HUES64 (cell line): ENCODE data around the gene TFF2. TPM values are rescaled to one million over a fixed set of nuclear protein-coding genes. Genes with fewer than 3 reads are reported as not detected.

Experiments
- H3K27ac ChIP-seq: 2 replicates; pipeline ENCODE4 v1.7.0; 2013; ENCODE audit warnings: low read depth, low read length, inconsistent platforms
- H3K27me3 ChIP-seq: 2 replicates; pipeline ENCODE4 v1.6.1; 2013; ENCODE audit warnings: mild to moderate bottlenecking, low read length; ENCODE audit not compliant: insufficient read depth
- H3K36me3 ChIP-seq: 2 replicates; pipeline ENCODE4 v1.6.1; 2013; ENCODE audit warnings: mild to moderate bottlenecking, low read length; ENCODE audit not compliant: insufficient read depth
- H3K4me1 ChIP-seq: 2 replicates; pipeline ENCODE4 v1.6.1; 2013; ENCODE audit warnings: mild to moderate bottlenecking, low read length, moderate library complexity; ENCODE audit not compliant: insufficient read depth
- H3K4me3 ChIP-seq: 2 replicates; pipeline ENCODE4 v1.5.1; 2013; ENCODE audit warnings: mild to moderate bottlenecking, low read length, moderate library complexity
- H3K9ac ChIP-seq: 2 replicates; pipeline ENCODE4 v1.6.1; 2013; ENCODE audit warnings: mild to moderate bottlenecking, low read depth, low read length
- H3K9me3 ChIP-seq: 2 replicates; pipeline ENCODE4 v1.6.1; 2013; ENCODE audit warnings: low read depth, low read length; ENCODE audit not compliant: insufficient read depth
- WGBS: fragments of 150-250, 120-280 bp; methylation state at CpG from one replicate; pipeline ENCODE4 v1.1.7; 2013; ENCODE audit warnings: missing lambda C conversion rate; 5-methylcytosine and 5-hydroxymethylcytosine counted together
- polyA plus RNA-seq, 2 experiments: library from polyadenylated mRNA; stranded (reverse); fragments of 50-300 nt; gene quantifications; one replicate each; pipeline ENCODE4 v1.2.3, GENCODE V29; 2013

TFF2 gene, protein sequence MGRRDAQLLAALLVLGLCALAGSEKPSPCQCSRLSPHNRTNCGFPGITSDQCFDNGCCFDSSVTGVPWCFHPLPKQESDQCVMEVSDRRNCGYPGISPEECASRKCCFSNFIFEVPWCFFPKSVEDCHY
- polyA plus RNA-seq (2013, experiment 1 of 2): not detected
- polyA plus RNA-seq (2013, experiment 2 of 2): not detected

DNA sequence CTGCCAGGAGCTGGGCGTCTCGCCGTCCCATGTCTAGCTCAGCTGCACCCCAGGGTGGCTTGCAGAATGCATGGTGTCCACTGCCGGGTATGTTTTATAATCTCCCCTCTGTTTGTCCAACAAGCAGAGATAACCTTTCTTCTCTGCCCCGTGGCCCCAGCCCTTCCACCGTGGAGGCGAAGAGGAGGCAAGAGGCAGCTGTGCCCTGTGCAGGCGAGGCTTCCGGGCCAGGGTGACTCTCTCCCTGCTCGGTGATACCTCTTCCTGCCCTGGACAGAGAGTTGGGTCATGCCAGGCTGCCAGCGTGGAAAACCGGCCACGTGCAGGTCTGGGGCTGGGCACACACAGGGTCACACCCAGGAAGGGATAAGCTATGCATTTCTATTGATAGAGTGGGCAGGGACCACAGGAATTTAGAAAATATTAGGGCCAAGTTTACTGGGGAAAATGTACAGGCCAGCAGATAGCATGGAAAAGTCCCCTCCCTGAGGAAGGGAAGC, at the start of gene TFF2:
Gene TFF2, minus strand, starts transcription at position 68 of the 500 bp plus-strand sequence. Its CDS starts 37 bp downstream, at position 31.
- H3K36me3 ChIP-seq: no peaks in the 10 kb centered on the region
- no peaks in the 10 kb centered on the region for H3K4me1 ChIP-seq
- H3K9me3 ChIP-seq: no peaks in the 10 kb centered on the region
- H3K27ac ChIP-seq: no peak within 1 kb of the TSS
- H3K9ac ChIP-seq: no peak within 1 kb of the TSS
- no peak within 1 kb of the TSS for H3K4me3 ChIP-seq
- H3K27me3 ChIP-seq: no peaks in the 10 kb centered on the region
- 94% methylated on average over 13 of the region's 13 CpGs for WGBS

DNA sequence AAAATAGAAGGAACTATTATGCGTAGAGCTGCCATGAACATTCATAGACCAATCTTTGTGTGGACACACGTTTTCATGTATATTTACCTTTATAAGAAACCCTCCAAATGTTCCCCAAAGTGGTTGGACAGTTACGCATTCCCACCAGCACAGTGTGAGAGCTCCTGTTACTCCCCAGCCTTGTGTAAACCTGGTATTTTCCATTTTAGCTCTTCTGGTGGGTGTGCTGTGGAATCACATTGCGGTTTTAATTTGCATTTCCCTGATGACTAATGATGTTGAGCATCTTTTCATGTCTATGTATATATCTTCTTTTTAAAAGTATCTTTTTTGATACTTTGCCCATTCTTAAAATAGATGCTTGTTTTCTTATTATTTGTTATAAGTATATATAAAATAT, 49.7 kb upstream of the TFF2 start:
- 0 out of 2 replicates have a peak, but pooled peaks cover 6% of the 10 kb centered on the region for H3K4me1 ChIP-seq
- peaks cover 8% of the 10 kb centered on the region for H3K9me3 ChIP-seq
- no peak overlapping the region for H3K4me3 ChIP-seq
- no peaks in the 10 kb centered on the region for H3K36me3 ChIP-seq
- H3K9ac ChIP-seq: no peak overlapping the region
- 87% methylated on average over 3 of the region's 4 CpGs for WGBS
- H3K27me3 ChIP-seq: no peaks in the 10 kb centered on the region
- H3K27ac ChIP-seq: no peak overlapping the region

DNA sequence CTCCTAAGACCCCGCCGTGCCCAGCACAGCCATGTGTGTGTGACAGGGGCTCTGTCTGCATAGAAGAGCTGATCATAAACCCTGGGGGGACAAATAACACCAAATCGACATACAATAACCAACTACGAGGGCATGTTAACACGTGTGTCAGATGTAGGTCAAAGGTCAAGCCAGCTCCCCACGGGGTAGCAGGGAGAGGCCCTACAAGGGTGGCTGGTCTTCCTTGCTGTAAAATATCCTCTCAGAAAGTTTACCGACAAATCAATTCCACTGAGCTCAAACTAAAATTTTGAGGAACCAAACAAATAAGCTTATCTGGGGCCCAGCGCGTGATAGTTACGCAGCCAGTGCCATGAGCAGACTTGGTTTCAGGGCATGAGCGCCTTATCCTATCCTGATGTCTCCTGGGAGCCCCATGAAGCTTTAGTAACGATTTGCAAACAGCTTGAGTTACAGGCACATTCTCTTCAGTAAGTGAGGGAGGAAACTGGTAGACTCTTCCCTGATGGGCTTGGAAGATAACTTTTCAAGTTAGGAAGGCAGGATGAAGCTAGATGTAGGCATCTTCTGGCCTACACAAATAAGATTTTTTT, 47.7 kb upstream of the TFF2 start:
- Histone ChIP-seq H3K9ac (no peak overlapping the region), H3K4me3 (no peak overlapping the region), H3K9me3 (peaks cover 8% of the 10 kb centered on the region), H3K27ac (no peak overlapping the region), H3K4me1 (0 out of 2 replicates have a peak, but pooled peaks cover 6% of the 10 kb centered on the region), H3K36me3 (no peaks in the 10 kb centered on the region), H3K27me3 (no peaks in the 10 kb centered on the region)
- 84% methylated on average over 12 of the region's 12 CpGs for WGBS

DNA sequence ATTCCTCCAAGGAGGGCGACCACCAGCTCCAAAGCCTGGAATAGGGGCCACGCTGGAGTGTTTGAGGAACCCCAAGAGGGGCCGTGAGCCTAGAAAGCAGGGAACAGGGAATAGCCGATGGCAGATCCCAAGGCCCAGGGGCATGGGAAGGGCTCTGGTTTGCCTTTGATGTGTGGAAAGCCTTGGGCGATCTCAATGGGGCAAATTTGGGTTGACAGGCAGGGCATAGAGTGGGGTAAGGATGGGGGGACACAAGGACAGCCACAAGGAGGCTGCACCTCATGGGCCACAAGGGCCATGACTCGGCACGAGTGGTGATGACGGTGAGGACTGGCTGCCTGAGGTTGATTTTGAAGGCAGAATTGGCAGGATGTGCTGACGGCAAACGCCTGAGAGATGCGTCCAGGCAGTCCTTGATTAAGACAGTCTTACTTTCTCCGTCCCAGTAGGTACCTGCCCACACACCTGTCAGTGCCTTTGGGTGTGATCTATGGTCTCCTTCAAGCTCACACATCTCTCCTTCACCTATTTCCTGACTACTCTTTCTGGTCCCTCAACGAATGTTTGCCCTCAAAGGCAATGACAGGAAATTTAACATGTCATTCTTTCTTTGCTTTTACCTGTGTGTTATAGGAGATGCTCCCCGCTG, 47.1 kb upstream of the TFF2 start:
- Histone ChIP-seq H3K27ac (no peak overlapping the region), H3K9ac (no peak overlapping the region), H3K4me3 (no peak overlapping the region), H3K4me1 (0 out of 2 replicates have a peak, but pooled peaks cover 6% of the 10 kb centered on the region), H3K27me3 (no peaks in the 10 kb centered on the region), H3K9me3 (peaks cover 8% of the 10 kb centered on the region), H3K36me3 (no peaks in the 10 kb centered on the region)
- 93% methylated on average over 14 of the region's 14 CpGs for WGBS

DNA sequence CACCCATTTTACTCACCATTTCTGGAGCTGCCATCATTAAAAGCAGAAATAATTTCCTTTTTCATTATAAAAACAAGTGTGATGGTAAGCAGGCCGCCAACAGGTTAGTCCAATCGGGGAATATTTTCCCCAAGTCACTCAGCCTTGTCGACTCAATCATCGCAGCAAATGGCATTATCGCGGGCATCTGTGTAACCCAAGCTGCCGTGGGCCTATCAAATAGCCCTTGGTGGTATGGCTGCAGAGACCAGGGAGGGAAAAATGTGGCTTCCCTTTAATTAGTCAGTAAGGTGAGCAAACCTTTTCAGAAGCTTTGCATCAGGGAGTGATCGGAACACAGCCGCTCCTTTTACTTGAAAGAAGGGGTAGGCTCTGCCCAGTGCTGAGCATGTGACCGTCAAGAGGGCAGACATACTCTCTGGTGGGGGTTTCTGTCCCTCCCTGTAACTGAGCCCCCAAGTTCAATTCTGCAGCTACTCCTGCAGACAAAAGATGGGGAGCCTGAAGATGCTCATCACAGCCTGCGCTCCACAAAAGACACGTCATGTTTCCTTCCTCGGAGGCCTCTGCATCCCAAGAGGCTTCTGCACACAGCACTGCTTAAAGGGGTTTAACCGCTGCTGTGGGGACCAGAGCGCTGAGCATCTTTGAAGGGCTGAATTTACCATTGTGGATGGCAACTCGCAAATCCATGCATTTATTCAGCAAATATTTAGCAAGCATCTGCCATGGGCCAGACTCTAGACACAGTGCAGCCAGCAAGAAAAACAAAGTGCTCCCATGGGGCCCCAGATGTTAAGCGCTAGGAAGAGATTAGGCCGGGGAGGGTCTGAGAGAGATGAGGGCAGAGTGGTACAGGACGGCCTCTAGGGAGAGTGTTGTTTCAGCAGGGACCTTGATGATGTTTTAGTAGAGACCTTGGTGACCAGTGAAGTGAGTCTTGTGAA, 46.3 kb upstream of the TFF2 start:
- no peaks in the 10 kb centered on the region for H3K27me3 ChIP-seq
- H3K9me3 ChIP-seq: peaks cover 7% of the 10 kb centered on the region
- 0 out of 2 replicates have a peak, but pooled peaks cover 6% of the 10 kb centered on the region for H3K4me1 ChIP-seq
- H3K9ac ChIP-seq: no peak overlapping the region
- no peak overlapping the region for H3K4me3 ChIP-seq
- H3K27ac ChIP-seq: no peak overlapping the region
- 91% methylated on average over 19 of the region's 19 CpGs for WGBS
- H3K36me3 ChIP-seq: no peaks in the 10 kb centered on the region

DNA sequence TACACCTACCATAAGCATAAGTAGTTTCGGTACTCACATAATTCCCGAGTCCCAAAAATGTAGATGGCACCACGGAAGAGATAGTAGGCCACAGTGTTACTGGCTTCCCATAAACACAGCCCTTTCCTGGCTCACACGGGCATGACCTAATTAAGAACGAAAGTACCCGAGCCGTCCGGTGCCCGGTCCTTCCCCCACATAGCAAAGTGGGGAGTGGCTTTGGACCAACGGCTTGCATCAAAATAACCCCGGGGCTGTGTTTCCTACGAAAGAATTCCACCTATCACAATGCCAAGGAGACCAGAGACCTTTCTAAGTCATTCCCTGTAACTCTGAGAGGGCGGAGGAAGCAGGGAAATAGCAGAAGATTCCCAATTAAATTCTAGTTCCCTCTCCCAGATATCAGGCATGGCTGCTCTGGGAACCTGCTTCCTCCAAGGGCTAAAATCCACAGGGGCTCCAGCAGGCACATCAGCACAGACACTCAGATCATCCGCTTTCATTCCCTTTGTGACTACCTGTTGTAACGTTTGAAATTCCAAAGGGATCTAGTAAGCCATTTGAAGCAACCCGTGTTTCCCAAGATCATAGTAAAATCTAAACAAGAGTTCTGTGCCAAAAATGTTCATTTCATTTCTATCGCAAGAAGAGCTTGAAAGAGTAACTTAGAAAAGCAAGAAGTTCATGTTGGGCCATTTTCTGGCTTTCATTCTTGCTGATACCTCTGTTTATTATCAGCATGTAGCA, 45.3 kb upstream of the TFF2 start, which contains the start of gene TMPRSS3:
Gene TMPRSS3, minus strand, starts transcription at position 148 of the 747 bp plus-strand sequence. CDS start 635 bp downstream, outside the sequence.
- 0 out of 2 replicates have a peak, but pooled peaks cover 6% of the 10 kb centered on the region for H3K4me1 ChIP-seq
- 88% methylated on average over 17 of the region's 17 CpGs for WGBS
- H3K27me3 ChIP-seq: no peaks in the 10 kb centered on the region

DNA sequence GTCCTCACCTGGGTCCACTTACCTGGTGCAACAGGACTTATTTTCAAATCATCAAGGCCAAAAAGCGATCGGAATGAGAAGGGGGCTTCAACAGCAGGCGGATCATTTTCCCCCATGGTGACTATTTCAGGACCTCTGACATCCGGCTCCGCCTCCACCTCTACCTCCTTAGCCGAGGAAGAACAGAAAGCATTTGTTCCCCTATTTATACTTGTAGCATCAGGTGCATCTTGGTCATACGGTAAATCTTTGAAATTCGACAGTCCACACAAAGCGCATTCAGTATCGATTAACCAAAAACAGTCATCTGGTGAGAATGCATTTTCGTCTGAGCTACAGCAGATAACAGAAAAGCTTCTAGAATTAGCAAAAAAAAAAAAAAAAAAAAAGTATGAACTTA, 44.5 kb upstream of the TFF2 start:
- Histone ChIP-seq H3K9ac (no peak overlapping the region), H3K4me1 (0 out of 2 replicates have a peak, but pooled peaks cover 6% of the 10 kb centered on the region), H3K27ac (no peak overlapping the region), H3K9me3 (no peaks in the 10 kb centered on the region), H3K4me3 (no peak overlapping the region), H3K36me3 (no peaks in the 10 kb centered on the region), H3K27me3 (no peaks in the 10 kb centered on the region)
- WGBS: 94% methylated on average over 11 of the region's 11 CpGs

More for the DNA sequence above, 45.3 kb upstream of the TFF2 start, which contains the start of gene TMPRSS3:
- Histone ChIP-seq H3K9ac (no peak within 1 kb of the TSS), H3K36me3 (no peaks in the 10 kb centered on the region), H3K9me3 (no peaks in the 10 kb centered on the region), H3K4me3 (no peak within 1 kb of the TSS), H3K27ac (no peak within 1 kb of the TSS)

DNA sequence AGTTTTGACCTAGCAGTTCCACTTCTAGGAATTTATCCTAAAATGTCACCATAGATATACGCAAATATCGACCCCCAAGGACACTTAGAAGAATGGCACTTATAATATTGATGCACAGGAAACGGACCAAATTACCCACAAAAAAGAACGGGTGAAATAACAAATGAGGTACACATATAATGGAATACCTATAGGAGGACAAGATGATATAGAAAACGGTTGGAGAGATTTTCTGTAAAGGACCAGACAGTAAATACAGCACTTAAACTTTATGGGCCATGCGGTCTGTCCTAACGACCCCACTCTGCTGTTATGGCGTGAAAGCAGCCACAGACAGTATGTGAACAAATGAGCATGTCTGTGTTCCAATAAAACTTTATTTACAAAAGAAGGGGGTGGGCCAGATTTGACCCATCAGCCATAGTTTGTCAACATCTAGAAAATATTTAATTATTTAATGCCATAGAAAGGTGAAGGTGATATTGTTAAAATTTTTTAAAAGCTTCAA, 42.7 kb upstream of the TFF2 start:
- H3K4me1 ChIP-seq: peaks cover 16% of the 10 kb centered on the region
- H3K4me3 ChIP-seq: no peak overlapping the region
- no peak overlapping the region for H3K9ac ChIP-seq
- H3K36me3 ChIP-seq: no peaks in the 10 kb centered on the region
- 96% methylated on average over 8 of the region's 8 CpGs for WGBS
- no peaks in the 10 kb centered on the region for H3K27me3 ChIP-seq
- H3K27ac ChIP-seq: no peak overlapping the region
- H3K9me3 ChIP-seq: no peaks in the 10 kb centered on the region

DNA sequence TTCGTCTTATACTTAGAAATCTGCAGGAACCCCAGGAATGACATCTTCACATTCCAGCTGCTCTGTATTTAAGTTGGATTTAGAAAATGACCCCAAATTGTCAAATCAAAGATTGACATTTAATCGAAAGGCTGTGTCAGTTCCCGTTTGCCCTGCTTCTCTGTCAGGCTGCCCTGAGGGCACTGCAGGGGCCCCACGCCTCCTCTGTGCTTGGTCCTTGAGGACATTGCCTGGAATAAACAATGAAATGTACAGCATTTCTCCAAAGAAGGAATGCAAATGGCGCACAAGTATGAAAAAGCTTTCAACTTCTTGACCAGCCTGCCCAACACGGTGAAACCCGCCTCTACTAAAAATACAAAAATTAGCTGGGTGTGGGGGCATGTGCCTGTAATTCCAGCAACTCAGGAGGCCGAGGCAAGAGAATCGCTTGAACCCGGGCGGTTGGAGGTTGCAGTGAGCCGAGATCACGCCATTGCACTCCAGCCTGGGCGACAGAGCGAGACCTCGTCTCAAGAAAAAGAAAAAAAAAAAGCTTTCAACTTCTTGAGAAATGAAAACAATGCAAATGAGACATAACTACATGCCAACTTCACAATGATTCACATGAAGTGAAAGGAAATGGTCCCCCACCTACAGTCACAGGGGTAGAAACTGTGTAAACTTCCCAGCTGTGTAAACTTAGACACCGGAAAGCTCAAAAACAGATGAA, 42.1 kb upstream of the TFF2 start:
- WGBS: 94% methylated on average over 17 of the region's 17 CpGs
- H3K9me3 ChIP-seq: no peaks in the 10 kb centered on the region
- H3K4me3 ChIP-seq: no peak overlapping the region
- peaks cover 16% of the 10 kb centered on the region for H3K4me1 ChIP-seq
- no peaks in the 10 kb centered on the region for H3K27me3 ChIP-seq
- H3K36me3 ChIP-seq: no peaks in the 10 kb centered on the region
- no peak overlapping the region for H3K9ac ChIP-seq
- H3K27ac ChIP-seq: no peak overlapping the region
